Measurements from ENCODE around the gene ZNF575. TPM values are rescaled to one million over a fixed set of nuclear protein-coding genes. Genes with fewer than 3 reads are reported as not detected.

ZNF575 gene
- total and polyA plus RNA-seq, 2 donors (not counting 3 experiments of a cell fraction or from before 2014, with no cell fraction given) = 0.57 to 3.0 TPM

- H3K36me3 ChIP-seq (ENCODE audit: control insufficient read depth in 2 of 2, extremely low read depth in 1 of 2, insufficient read depth in 2 of 2, low read length in 2 of 2) = peaks cover 0 to 9% of the 10 kb centered on the region in 2 experiments
- CTCF ChIA-PET = interaction anchor here (1.0 kb wide), 1 partner anchor 13 kb away, joined by 4 read pairs; the partner anchor contains the start of gene XRCC1
- no peak for DNase-seq (ENCODE audit: low read depth, low spot score)
- H3K4me3 ChIP-seq (replicated peaks in 1 of 3; ENCODE audit: insufficient read depth in 1 of 3, low read depth in 1 of 3, low read length in 3 of 3) = no peak overlapping the region
- H4K20me1 ChIP-seq (replicated peaks; ENCODE audit: control insufficient read depth, extremely low read depth, insufficient read depth, low read length) = no peaks in the 10 kb centered on the region
- no peaks in the 10 kb centered on the region for H3K27me3 ChIP-seq (ENCODE audit: control insufficient read depth in 2 of 2, insufficient read depth in 2 of 2, low read length in 2 of 2)
- POLR2A ChIA-PET = no interaction called here
- no peak overlapping the region for H2AFZ ChIP-seq (ENCODE audit: low read depth, low read length)
- H3K9ac ChIP-seq (replicated peaks; ENCODE audit: extremely low read depth, insufficient read depth, low read length) = no peak overlapping the region
- FAIRE-seq = no peak
- dilution Hi-C loops (cut with MboI; ENCODE audit: extremely low pct_ligation_motif_present, low sequenced_read_pairs) (no loop called here), intact Hi-C loops (cut with micrococcal nuclease) (no loop called here)
- TF ChIP-seq POLR2A (IDR thresholded peaks at IDR 0.05; ENCODE audit: low read depth, low read length) (no peak), CTCF (IDR thresholded peaks at IDR 0.05; ENCODE audit: extremely low read depth in 1 of 2, insufficient read depth in 1 of 2, low read depth in 1 of 2, low read length in 2 of 2) (no peak), JUN (IDR thresholded peaks at IDR 0.05; ENCODE audit: borderline replicate concordance, insufficient read depth, insufficient read length, low read depth) (no peak), GATA2 (IDR thresholded peaks at IDR 0.05; ENCODE audit: insufficient read depth, insufficient read length, low read depth, low read length) (no peak), MYC (IDR thresholded peaks at IDR 0.05; ENCODE audit: low read depth, low read length) (no peak), FOS (IDR thresholded peaks at IDR 0.05; ENCODE audit: borderline replicate concordance, insufficient read depth, low read length) (no peak), MAX (IDR thresholded peaks at IDR 0.05; ENCODE audit: insufficient read depth, insufficient read length) (no peak), EZH2 (IDR thresholded peaks at IDR 0.05; ENCODE audit: borderline replicate concordance, low read depth, low read length, severe bottlenecking) (no peak), POLR2AphosphoS5 (IDR thresholded peaks at IDR 0.05; ENCODE audit: insufficient read depth, low read depth, low read length) (no peak)
- H3K4me1 ChIP-seq (ENCODE audit: control insufficient read depth, extremely low read depth, insufficient read depth, low read length) = no peaks in the 10 kb centered on the region
- BruUV-seq (replicated peaks) = no TSS peak
- H3K27ac ChIP-seq (ENCODE audit: insufficient read depth, low read depth, low read length) = no peak overlapping the region
- H3K9me1 ChIP-seq (replicated peaks; ENCODE audit: control insufficient read depth, extremely low read depth, insufficient read depth, low read length) = no peaks in the 10 kb centered on the region
- no peak overlapping the region for H3K4me2 ChIP-seq (ENCODE audit: insufficient read depth, low read length)
- no peaks in the 10 kb centered on the region for H3K79me2 ChIP-seq (ENCODE audit: control insufficient read depth, insufficient read depth, low read length)
- no peaks in the 10 kb centered on the region for H3K9me3 ChIP-seq (replicated peaks; ENCODE audit: control insufficient read depth, insufficient read depth, low read length)
Measured at GRCh38 chr19:43562226-43562697, 29.3 kb downstream of the ZNF575 start.

Measured in endothelial cell of umbilical vein (primary cell).